Sigmoid colon (tissue), 7 donors: ENCODE results near the gene FOXN4. TPM values are rescaled to one million over a fixed set of nuclear protein-coding genes. Genes with fewer than 3 reads are reported as not detected.

Experiments
- DNase-seq: peaks from one replicate; pipeline ENCODE4 v3.0.0-alpha.2; 2019
- H3K27ac ChIP-seq, 4 donors: fragments of 200-600 bp; sonication (generic); one replicate each; pipeline ENCODE4 v1.5.1; 2016 to 2019; ENCODE audit warnings: mild to moderate bottlenecking in 1 of 4
- H3K27me3 ChIP-seq, 3 donors: fragments of 200-600 bp; sonication (generic); one replicate each; pipeline ENCODE4 v1.5.1; 2019; ENCODE audit warnings: mild to moderate bottlenecking in 1 of 3
- H3K36me3 ChIP-seq, 4 donors: fragments of 200-600 bp; sonication (generic); one replicate each; pipeline ENCODE4 v1.5.1; 2016 to 2019
- H3K4me1 ChIP-seq, 4 donors: fragments of 200-600 bp; sonication (generic); one replicate each; pipeline ENCODE4 v1.5.1; 2017 to 2019
- H3K4me3 ChIP-seq, 4 donors: fragments of 200-600 bp; sonication (generic); one replicate each; pipeline ENCODE4 v1.5.1; 2017 to 2019; ENCODE audit warnings: mild to moderate bottlenecking in 2 of 4, moderate library complexity in 1 of 4
- H3K9me3 ChIP-seq, 4 donors: fragments of 200-600 bp in 3 of 4; sonication (generic) in 3 of 4; one replicate each; pipeline versions ENCODE4 v1.5.1 to v1.6.1; 2013 to 2019
- EP300 ChIP-seq, 4 donors: sonication (generic); formaldehyde crosslinking; IDR thresholded peaks; one replicate each; pipeline ENCODE4 v1.6.1; 2017; ENCODE audit warnings: antibody characterized with exemption in 4 of 4
- POLR2A ChIP-seq, 2 donors: fragments of 450-650 bp; IDR thresholded peaks; one replicate each; pipeline ENCODE4 v1.6.1; 2016; ENCODE audit warnings: antibody characterized with exemption in 2 of 2, mild to moderate bottlenecking in 2 of 2, moderate library complexity in 2 of 2
- POLR2AphosphoS5 ChIP-seq, 4 donors: sonication (generic); formaldehyde crosslinking; IDR thresholded peaks; one replicate each; pipeline ENCODE4 v1.6.1; 2017; ENCODE audit warnings: antibody characterized with exemption in 4 of 4
- WGBS, 2 donors: extraction: QIAGEN DNeasy Blood & Tissue Kit; methylation state at CpG; one replicate each; pipeline ENCODE4 v1.1.7; 2013; 5-methylcytosine and 5-hydroxymethylcytosine counted together
- intact Hi-C: fragments of 100-400 bp; cut with DNase I; formaldehyde crosslinking; loops from one replicate; pipeline ENCODE4 v1.15.1; 2023
- polyA plus RNA-seq, 3 donors: library from polyadenylated mRNA; stranded (reverse); fragments of 200-250 nt; gene quantifications; one replicate each; pipeline ENCODE4 v1.2.3, GENCODE V29; 2013
- total RNA-seq, 4 donors: library from RNA; depleted of rRNA; stranded (reverse); fragments of >200 nt; gene quantifications; one replicate each; pipeline ENCODE4 v1.1.0, GENCODE V29; 2016
- TF ChIP-seq, protein P1 (sequence below), 4 experiments: fragments of 450-650 bp in 3 of 4; fragments of 200-600 bp in 1 of 4; IDR thresholded peaks; one replicate each; pipeline ENCODE4 v1.5.1; 2016 to 2019; ENCODE audit warnings: antibody characterized with exemption in 4 of 4, mild to moderate bottlenecking in 3 of 4, moderate library complexity in 2 of 4
- donor health status: healthy with polysubstance abuse.
- donor health status: Bipolar disorder and iron deficiency.
- donor health status: healthy.

FOXN4 gene
- total and polyA plus RNA-seq, 7 donors: 0.06 to 1.9 (median 0.41) TPM; not detected in 4

DNA sequence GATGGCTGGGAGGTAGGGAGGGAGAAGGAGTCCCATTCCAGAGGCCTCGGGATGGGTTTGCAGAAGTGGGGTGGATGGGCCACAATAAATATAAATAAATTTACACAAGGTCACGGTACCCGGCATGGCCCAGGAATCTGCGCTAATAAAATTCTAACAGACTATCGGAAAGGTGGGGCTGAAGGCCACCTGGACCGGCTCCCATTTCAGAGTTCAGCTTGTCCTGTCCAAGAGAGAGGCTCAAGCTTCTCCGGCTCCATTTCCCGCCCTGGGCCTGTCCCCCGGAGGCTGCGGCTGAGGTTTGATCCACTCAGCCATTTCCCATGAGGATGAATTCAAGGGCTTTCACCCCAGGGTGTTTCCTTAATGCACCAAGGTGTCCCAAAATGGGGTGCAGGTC lies 30.2 kb downstream of the FOXN4 start:
- Histone ChIP-seq H3K27me3 (no peaks in the 10 kb centered on the region), H3K4me3 (no peak overlapping the region), H3K9me3 (no peaks in the 10 kb centered on the region), H3K4me1 (peaks cover 0 to 26% (median 21%) of the 10 kb centered on the region in 4 donors), H3K27ac (peak overlapping the region in 3 of 4 donors; percentile 39 to 57 (median 39)), H3K36me3 (no peaks in the 10 kb centered on the region)
- WGBS, 2 donors: 57 to 81% methylated on average over 10 of the region's 10 CpGs
- TF ChIP-seq POLR2A (IDR thresholded peaks at IDR 0.05) (no peak), EP300 (IDR thresholded peaks at IDR 0.05) (no peak), POLR2AphosphoS5 (IDR thresholded peaks at IDR 0.05) (no peak)
- TF ChIP-seq, protein P1, sequence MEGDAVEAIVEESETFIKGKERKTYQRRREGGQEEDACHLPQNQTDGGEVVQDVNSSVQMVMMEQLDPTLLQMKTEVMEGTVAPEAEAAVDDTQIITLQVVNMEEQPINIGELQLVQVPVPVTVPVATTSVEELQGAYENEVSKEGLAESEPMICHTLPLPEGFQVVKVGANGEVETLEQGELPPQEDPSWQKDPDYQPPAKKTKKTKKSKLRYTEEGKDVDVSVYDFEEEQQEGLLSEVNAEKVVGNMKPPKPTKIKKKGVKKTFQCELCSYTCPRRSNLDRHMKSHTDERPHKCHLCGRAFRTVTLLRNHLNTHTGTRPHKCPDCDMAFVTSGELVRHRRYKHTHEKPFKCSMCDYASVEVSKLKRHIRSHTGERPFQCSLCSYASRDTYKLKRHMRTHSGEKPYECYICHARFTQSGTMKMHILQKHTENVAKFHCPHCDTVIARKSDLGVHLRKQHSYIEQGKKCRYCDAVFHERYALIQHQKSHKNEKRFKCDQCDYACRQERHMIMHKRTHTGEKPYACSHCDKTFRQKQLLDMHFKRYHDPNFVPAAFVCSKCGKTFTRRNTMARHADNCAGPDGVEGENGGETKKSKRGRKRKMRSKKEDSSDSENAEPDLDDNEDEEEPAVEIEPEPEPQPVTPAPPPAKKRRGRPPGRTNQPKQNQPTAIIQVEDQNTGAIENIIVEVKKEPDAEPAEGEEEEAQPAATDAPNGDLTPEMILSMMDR (IDR thresholded peaks at IDR 0.05): no peak
- intact Hi-C loops: no loop called here
- DNase-seq: no peak

DNA sequence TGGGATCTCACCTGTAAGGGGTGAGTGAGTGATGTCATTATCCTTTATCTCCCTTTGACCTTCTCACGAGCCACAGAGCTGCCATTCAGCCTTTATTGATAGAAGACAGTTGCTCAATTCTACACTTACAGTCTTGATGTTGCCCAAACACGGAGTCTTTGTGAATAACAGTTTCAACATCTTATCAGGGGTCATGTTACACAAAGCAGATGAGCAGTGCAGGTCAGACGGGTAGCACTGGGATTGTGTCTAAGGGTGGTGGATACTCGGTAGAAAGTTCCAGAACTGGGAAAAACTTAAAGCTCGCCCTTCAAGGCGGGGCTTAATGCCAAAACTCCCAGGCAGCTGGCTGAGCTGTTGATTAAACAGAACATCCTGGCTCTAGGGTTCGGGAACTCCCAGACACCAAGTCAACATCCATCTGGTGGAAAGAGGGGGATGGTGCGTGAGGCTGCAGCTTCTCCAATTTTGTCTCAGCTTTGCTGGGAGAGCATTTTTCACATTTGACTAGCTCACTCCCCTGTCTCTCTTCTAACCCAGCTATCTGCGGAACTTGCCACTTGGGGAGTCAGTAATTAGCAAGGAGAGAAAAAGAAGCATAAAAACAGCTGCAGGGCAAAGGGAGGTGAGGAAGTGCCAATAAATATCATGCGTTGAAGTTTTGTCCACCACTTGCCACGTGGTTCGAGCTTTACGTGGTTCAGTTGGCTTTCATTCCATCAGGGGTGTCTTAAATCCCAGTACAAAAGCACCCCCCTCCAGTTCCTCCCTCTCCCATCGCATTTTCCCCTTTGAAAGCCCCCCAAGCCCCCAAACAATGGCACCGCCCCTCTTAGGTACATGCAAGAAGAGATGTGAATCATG lies 31.0 kb downstream of the FOXN4 start:
- intact Hi-C loops: no loop called here
- H3K4me1 ChIP-seq: peaks cover 0 to 26% (median 21%) of the 10 kb centered on the region in 4 donors
- H3K36me3 ChIP-seq: no peaks in the 10 kb centered on the region
- H3K27me3 ChIP-seq: no peaks in the 10 kb centered on the region
- no peak for DNase-seq
- TF ChIP-seq, protein P1 (IDR thresholded peaks at IDR 0.05): no peak
- no peak for TF ChIP-seq EP300 (IDR thresholded peaks at IDR 0.05)
- TF ChIP-seq POLR2A (IDR thresholded peaks at IDR 0.05): no peak
- TF ChIP-seq POLR2AphosphoS5 (IDR thresholded peaks at IDR 0.05): peak in 2 of 4 donors; percentile 33 to 47
- H3K9me3 ChIP-seq: no peaks in the 10 kb centered on the region
- H3K27ac ChIP-seq: peak overlapping the region; percentile 39 to 57 (median 46)
- H3K4me3 ChIP-seq: no peak overlapping the region
- WGBS, 2 donors: 34 to 58% methylated on average over 15 of the region's 15 CpGs

DNA sequence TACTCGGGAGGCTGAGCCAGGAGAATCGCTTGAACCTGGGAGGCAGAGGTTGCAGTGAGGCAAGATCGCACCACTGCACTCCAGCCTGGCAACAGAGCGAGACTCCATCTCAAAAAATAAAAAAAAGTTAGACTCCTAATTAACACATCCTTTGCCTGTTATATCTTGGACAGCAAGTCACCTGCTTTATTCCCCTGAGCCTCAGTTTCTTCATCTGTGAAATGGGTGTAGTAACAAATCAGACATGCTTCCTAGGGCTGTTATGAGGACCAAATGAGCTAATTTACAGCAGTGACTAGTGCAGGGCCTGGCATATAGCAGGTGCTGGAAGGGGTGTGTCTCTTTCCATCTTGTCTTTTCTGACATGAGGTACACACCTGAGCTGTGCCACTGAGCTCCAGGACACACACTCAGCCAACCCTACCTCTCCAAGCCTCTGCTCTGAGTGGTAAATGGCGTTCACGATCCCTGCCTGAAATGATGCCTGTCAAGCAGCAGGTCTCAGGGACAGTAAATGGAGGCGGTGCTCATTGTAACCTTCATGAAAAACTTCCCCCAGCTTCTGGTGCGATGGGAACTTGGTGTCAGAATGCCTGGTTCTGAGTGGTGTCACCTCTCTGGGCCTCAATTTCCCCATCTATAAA lies 31.7 kb downstream of the FOXN4 start:
- no peaks in the 10 kb centered on the region for H3K27me3 ChIP-seq
- DNase-seq: no peak
- 92% methylated on average over 8 of the region's 8 CpGs for WGBS, 2 donors
- H3K4me3 ChIP-seq: no peak overlapping the region
- no peaks in the 10 kb centered on the region for H3K9me3 ChIP-seq
- peak overlapping the region in 3 of 4 donors; percentile 39 to 57 (median 53) for H3K27ac ChIP-seq
- no peaks in the 10 kb centered on the region for H3K36me3 ChIP-seq
- peaks cover 0 to 26% (median 21%) of the 10 kb centered on the region in 4 donors for H3K4me1 ChIP-seq
- TF ChIP-seq EP300 (IDR thresholded peaks at IDR 0.05) (no peak), POLR2A (IDR thresholded peaks at IDR 0.05) (no peak), POLR2AphosphoS5 (IDR thresholded peaks at IDR 0.05) (no peak)
- TF ChIP-seq, protein P1 (IDR thresholded peaks at IDR 0.05): no peak
- intact Hi-C loops: no loop called here

DNA sequence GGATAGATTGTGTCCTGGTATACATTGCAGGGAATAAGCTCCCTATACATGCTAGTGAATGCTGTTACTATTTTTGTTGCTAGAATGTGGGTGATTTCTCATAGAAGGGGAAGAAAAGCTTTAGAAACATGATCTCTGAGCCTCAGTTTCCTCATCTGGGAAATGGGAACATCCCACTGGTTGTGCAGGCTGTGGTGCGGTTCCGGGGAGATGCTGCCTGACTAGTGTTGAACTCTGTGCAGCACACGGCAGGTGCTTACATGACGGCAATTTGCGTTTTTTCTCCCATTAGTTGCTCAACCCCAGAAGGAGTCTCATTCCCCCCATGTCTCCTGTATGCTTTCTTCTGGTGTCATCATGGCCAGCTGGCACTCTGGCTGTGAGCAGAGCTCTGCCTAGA lies 32.9 kb downstream of the FOXN4 start:
- WGBS, 2 donors: 94% methylated on average over 5 of the region's 5 CpGs
- Histone ChIP-seq H3K4me3 (no peak overlapping the region), H3K27me3 (no peaks in the 10 kb centered on the region), H3K27ac (no peak overlapping the region), H3K36me3 (peaks cover 0 to under 1% (median under 1%) of the 10 kb centered on the region in 4 donors), H3K4me1 (peaks cover 0 to 26% (median 21%) of the 10 kb centered on the region in 4 donors), H3K9me3 (no peaks in the 10 kb centered on the region)
- no peak for DNase-seq
- intact Hi-C loops: no loop called here
- TF ChIP-seq, protein P1 (IDR thresholded peaks at IDR 0.05): no peak
- TF ChIP-seq EP300 (IDR thresholded peaks at IDR 0.05): no peak
- no peak for TF ChIP-seq POLR2A (IDR thresholded peaks at IDR 0.05)
- TF ChIP-seq POLR2AphosphoS5 (IDR thresholded peaks at IDR 0.05): no peak
